Pericardium fibroblast (primary cell): ENCODE results near the gene SCD. TPM values are rescaled to one million over a fixed set of nuclear protein-coding genes. Genes with fewer than 3 reads are reported as not detected.

ENCODE experiments used
- total RNA-seq: library from RNA; depleted of rRNA; stranded (reverse); fragments of >200 nt; gene quantifications from 2 replicates; pipeline ENCODE4 v1.2.3, GENCODE V29; 2015

The SCD gene
- total RNA-seq, result 343 and 463 TPM in 2 replicates

DNA sequence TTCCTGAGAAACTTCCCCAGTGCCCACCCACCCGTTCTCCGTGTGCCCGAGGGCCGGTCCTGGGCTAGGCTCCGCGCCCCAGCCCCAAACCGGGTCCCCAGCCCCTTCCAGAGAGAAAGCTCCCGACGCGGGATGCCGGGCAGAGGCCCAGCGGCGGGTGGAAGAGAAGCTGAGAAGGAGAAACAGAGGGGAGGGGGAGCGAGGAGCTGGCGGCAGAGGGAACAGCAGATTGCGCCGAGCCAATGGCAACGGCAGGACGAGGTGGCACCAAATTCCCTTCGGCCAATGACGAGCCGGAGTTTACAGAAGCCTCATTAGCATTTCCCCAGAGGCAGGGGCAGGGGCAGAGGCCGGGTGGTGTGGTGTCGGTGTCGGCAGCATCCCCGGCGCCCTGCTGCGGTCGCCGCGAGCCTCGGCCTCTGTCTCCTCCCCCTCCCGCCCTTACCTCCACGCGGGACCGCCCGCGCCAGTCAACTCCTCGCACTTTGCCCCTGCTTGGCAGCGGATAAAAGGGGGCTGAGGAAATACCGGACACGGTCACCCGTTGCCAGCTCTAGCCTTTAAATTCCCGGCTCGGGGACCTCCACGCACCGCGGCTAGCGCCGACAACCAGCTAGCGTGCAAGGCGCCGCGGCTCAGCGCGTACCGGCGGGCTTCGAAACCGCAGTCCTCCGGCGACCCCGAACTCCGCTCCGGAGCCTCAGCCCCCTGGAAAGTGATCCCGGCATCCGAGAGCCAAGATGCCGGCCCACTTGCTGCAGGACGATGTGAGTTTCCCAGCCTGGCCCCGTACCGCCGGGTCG is at the start of gene SCD:
SCD (plus strand) TSS at position 469 of the 803 bp plus-strand sequence; CDS start at position 741, 272 bp downstream.

DNA sequence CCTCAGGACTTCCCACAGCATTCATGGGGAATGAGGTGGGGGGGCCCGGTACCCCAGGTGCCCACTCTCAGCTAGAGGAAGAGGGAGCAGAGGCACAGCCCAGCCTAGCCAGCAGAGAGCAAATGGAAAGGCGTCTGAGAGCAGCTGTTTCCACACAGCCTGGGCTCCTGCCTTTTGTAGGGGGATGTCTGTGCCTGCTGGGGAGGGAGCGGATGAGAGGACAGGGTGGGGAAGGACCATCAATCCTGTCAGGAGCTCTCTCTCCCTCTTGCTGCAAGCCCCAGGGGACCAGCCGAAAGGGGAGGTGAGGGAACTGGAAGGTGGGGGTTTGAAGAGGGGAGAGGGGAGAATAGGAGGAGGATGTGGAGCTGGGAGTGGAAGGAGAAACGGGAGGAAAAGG is 17.0 kb upstream of the SCD start, which contains the start of gene PKD2L1:
PKD2L1 (minus strand) TSS at position 150 of the 400 bp plus-strand sequence; CDS start at position 25, 125 bp downstream.

Other genes starting within 250 kb of the SCD start
- 28.0 and 33.7 TPM in 2 replicates for gene ERLIN1, start 161.2 kb upstream of the SCD start, total RNA-seq
- 7.1 and 15.5 TPM in 2 replicates for gene CHUK, start 117.6 kb upstream of the SCD start, total RNA-seq
- 12.0 and 15.4 TPM in 2 replicates for gene CWF19L1, start 79.6 kb upstream of the SCD start, total RNA-seq
- 31.9 and 38.5 TPM in 2 replicates for gene BLOC1S2, start 60.6 kb upstream of the SCD start, total RNA-seq
- gene PKD2L1, start 17.0 kb upstream of the SCD start, total RNA-seq, result not detected in 2 replicates
- gene WNT8B, start 115.8 kb downstream of the SCD start, total RNA-seq, result not detected in 2 replicates
- 2.0 and 4.1 TPM in 2 replicates for gene SEC31B, start 172.6 kb downstream of the SCD start, total RNA-seq
- gene NDUFB8, start 182.6 kb downstream of the SCD start, total RNA-seq, result 118 and 214 TPM in 2 replicates
- gene HIF1AN, start 188.7 kb downstream of the SCD start, total RNA-seq, result 4.7 and 7.6 TPM in 2 replicates